GM04504 (cell line): ENCODE data around the gene ST8SIA6.
"Not testable (repeated sequence)": the region's sequence is repeated elsewhere in the genome, so short reads cannot be mapped to it uniquely, and the experiment has no call there.

ENCODE experiments used
- DNase-seq: peaks from one replicate; pipeline ENCODE4 v3.0.0-alpha.2; 2012; ENCODE audit warnings: low read depth

The ST8SIA6 gene

GRCh38 chr10:17456032-17456548 lies 1.7 kb upstream of the ST8SIA6 start:
- no peak for DNase-seq

- no peak for DNase-seq
Measured at GRCh38 chr10:17455015-17455520, 673 bp upstream of the ST8SIA6 start.

DNA sequence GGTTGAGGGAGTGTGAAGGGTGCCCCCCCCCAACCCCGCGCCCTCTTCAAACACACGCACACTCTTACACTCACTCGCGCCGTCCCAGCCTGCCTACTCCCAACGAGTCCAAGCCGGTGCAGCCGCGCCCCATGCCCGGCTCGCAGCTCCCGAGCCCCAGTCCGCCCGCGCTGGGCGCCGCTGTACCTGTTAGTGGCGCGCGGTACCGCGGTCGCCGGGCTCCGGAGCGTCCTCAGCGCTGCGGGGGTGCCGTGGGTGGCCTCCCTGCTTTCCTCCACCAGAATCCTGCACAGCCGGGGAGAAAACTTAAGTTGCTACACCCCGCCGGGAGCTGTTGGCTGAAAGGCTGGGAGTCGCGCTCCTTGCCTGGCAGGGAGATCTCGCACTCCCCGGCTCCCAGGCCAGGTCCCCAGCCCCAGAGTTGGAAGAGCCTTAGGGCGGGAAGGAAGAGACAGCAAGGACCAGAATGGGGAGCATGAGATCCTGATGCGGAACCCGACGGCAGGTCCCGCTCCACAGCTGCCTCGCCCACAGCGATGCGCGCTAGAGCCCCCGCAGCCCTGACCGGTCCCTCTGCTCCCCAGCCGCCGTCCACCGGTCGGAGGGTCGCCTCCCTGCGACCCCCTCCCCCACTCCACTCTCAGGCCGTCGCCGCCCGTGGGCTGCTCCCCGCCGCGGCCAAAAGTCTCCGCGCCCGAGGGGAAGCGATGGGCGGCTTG lies 863 bp downstream of the ST8SIA6 start:
- DNase-seq: peak; percentile 4

GRCh38 chr10:17453035-17453372 lies 1.4 kb downstream of the ST8SIA6 start:
- DNase-seq: no peak

- DNase-seq: no peak
Measured at GRCh38 chr10:17452060-17452841, 2.1 kb downstream of the ST8SIA6 start.

DNA sequence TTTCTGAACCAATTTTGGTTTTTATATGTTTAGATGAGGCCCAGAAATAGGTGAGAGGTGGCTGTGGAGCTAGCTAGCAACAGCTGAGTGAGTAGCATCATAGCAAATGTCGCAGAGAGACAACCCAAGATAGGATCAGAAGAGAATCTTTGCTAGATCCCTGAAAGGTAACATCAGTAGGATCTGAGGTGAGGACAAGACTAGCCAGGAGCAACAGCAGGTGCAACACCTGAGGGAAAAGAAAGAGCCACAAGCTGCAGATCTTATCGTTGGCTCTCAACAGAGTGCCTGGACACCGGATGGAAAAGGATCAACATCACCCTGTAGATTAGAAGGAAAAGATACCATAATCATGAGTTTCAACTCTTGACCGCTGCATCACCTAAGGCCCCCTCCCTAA lies 4.4 kb downstream of the ST8SIA6 start:
- DNase-seq: no peak

- DNase-seq: no peak
Measured at GRCh38 chr10:17445400-17445998, 8.9 kb downstream of the ST8SIA6 start.

GRCh38 chr10:17444388-17444714 lies 10.0 kb downstream of the ST8SIA6 start:
- no peak for DNase-seq

- DNase-seq: no peak
Measured at GRCh38 chr10:17443707-17444387, 10.5 kb downstream of the ST8SIA6 start.

GRCh38 chr10:17438583-17438982 lies 15.8 kb downstream of the ST8SIA6 start:
- DNase-seq: no peak

DNA sequence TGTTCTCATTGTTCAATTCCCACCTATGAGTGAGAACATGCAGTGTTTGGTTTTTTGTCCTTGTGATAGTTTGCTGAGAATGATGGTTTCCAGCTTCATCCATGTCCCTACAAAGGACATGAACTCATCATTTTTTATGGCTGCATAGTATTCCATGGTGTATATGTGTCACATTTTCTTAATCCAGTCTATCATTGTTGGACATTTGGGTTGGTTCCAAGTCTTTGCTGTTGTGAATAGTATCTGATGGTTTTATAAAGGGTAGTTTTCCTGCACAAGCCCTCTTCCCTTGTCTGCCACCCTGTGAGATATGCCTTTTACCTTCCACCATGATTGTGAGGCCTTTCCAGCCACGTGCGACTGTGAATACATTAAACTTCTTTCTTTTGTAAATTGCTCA lies 17.8 kb downstream of the ST8SIA6 start:
- not testable (repeated sequence) for DNase-seq

DNA sequence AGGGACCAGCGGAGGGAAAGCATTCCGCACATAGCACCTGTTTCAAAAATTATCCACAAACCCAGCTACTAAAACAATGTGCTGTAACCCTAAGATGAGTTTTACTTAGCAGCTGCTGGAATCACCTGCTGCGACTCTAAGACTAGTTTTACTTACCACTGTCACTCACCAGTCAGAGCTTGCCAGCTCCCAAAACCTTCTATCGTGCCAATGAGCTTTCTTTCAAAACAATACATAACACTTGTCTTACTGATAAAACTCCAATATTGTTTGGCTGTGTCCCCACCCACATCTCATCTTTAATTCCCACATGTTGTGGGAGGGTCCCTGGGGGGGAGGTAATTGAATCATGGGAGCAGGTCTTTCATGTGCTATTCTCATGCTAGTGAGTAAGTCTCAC lies 18.4 kb downstream of the ST8SIA6 start:
- no peak for DNase-seq

- DNase-seq: no peak
Measured at GRCh38 chr10:17435187-17435586, 19.2 kb downstream of the ST8SIA6 start.

DNA sequence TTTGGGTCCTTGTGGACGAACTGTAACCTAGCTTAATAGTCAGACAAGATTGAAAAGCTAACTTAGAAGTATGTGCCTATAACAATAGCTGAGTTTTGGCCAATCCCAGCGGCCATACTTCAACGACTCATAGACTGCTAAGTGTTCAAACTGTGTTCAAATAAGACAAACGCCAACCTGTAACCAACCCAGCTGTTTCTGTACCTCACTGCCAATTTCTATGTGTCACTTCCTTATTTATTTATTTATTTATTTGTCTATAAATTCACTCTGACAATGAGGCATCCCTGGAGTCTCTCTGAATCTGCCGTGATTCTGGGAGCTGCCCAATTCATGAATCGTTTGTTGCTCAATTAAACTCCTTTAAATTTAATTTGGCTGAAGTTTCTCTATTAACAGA lies 21.7 kb downstream of the ST8SIA6 start:
- DNase-seq: no peak

- DNase-seq: no peak
Measured at GRCh38 chr10:17431871-17432311, 22.5 kb downstream of the ST8SIA6 start.

DNA sequence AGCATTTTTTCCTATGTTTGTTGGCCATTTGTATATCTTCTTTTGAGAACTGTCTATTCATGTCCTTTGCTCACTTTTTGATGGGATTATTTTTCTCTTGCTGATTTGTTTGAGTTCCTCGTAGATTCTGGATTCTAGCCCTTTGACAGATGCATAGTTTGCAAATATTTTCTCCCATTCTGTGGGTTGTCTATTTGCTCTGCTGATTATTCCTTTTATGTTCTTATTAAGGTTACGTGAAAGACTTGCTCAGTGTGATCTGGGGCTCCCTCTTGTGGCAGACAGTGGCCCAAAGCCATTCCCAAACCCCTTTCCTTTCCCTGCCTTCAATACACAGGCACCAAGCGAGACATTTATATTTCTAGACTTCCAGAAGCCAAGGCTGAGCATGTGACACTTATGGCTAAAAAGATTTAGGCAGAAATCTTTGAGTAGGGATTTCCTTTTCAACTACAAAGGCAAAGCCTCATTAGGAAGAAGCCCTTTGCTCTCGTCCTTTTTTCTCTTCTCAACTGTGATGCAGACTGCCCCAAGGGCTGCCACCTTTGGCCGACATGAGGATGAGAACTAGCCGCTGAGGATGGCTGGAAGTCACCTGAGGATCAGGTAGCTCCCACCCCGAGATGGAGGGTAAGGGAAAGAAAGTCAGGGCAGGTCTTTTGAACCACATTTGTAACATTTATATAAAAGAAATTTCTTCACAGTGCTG lies 23.6 kb downstream of the ST8SIA6 start:
- peak; percentile 58 for DNase-seq

GRCh38 chr10:17429490-17429889 lies 24.9 kb downstream of the ST8SIA6 start:
- no peak for DNase-seq

DNA sequence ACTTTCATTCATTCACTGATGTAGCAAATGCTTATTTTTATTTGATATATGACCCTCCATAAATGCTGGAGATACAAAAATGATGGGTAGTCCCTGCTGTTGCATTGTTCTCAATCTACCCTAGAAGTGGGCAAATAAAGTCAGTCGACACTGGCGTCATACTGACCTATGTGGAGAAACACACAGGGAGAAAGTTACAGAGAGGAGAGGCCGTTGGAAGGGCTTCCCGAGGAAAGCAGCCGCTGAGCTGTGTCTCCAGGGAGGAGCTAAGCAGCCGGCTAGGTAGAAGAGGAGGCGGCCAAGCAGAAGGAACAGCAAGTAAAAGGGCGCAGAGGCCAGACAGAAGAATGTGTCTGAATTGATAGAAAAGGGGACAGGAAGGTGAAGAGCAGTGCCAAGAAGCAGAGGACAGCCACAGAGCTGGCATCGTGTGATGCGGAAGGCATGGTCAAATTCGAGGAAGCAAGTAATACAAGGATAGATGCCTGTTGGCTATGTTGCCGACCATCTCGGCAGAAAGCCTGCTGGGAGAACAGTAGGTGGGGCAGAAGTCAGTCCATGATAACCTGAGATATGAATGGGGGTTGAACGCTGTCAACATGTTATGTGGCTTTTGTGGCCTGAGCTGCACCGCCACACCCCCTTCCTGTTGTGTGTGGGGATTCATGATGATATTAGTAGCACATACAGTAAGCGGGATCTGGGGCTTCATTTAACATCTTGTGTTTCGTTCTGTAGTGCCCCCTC lies 25.9 kb downstream of the ST8SIA6 start:
- DNase-seq: no peak

- no peak for DNase-seq
Measured at GRCh38 chr10:17427666-17428350, 26.6 kb downstream of the ST8SIA6 start.

GRCh38 chr10:17427201-17427600 lies 27.2 kb downstream of the ST8SIA6 start:
- no peak for DNase-seq
